ENCODE results near the gene NEU4. TPM values are rescaled to one million over a fixed set of nuclear protein-coding genes. Genes with fewer than 3 reads are reported as not detected.

The NEU4 gene
- total RNA-seq, 1 donor from 2014 or later: not detected

GRCh38 chr2:241808051-241808720 is 807 bp upstream of the NEU4 start:
- no peaks in the 10 kb centered on the region for H3K36me3 ChIP-seq (ENCODE audit: control insufficient read depth, insufficient read depth, low read length)
- DNase-seq (ENCODE audit: low read depth) (no peak), FAIRE-seq (no peak)
- no peak for TF ChIP-seq CTCF (IDR thresholded peaks at IDR 0.05; ENCODE audit: insufficient read depth, low read length, severe bottlenecking)
- H3K4me3 ChIP-seq (ENCODE audit: low read depth, low read length): no peak overlapping the region
- peaks cover 10% of the 10 kb centered on the region for H3K27me3 ChIP-seq (ENCODE audit: control insufficient read depth, insufficient read depth, low read length)

GRCh38 chr2:241809383-241810306 is 652 bp downstream of the NEU4 start:
- TF ChIP-seq CTCF (IDR thresholded peaks at IDR 0.05; ENCODE audit: insufficient read depth, low read length, severe bottlenecking): no peak
- Histone ChIP-seq H3K4me3 (ENCODE audit: low read depth, low read length) (no peak overlapping the region), H3K27me3 (ENCODE audit: control insufficient read depth, insufficient read depth, low read length) (peaks cover 3% of the 10 kb centered on the region), H3K36me3 (ENCODE audit: control insufficient read depth, insufficient read depth, low read length) (no peaks in the 10 kb centered on the region)
- DNase-seq (ENCODE audit: low read depth) (no peak), FAIRE-seq (no peak)

- DNase-seq (ENCODE audit: low read depth): no peak
- Histone ChIP-seq H3K27me3 (ENCODE audit: control insufficient read depth, insufficient read depth, low read length) (no peaks in the 10 kb centered on the region), H3K36me3 (ENCODE audit: control insufficient read depth, insufficient read depth, low read length) (no peaks in the 10 kb centered on the region), H3K4me3 (ENCODE audit: low read depth, low read length) (no peak overlapping the region)
- TF ChIP-seq CTCF (IDR thresholded peaks at IDR 0.05; ENCODE audit: insufficient read depth, low read length, severe bottlenecking): no peak
- FAIRE-seq: no peak
Observed at GRCh38 chr2:241810307-241811200, 1.6 kb downstream of the NEU4 start.

- FAIRE-seq (no peak), DNase-seq (ENCODE audit: low read depth) (no peak)
- Histone ChIP-seq H3K4me3 (ENCODE audit: low read depth, low read length) (no peak overlapping the region), H3K27me3 (ENCODE audit: control insufficient read depth, insufficient read depth, low read length) (no peaks in the 10 kb centered on the region), H3K36me3 (ENCODE audit: control insufficient read depth, insufficient read depth, low read length) (no peaks in the 10 kb centered on the region)
- TF ChIP-seq CTCF (IDR thresholded peaks at IDR 0.05; ENCODE audit: insufficient read depth, low read length, severe bottlenecking): no peak
Observed at GRCh38 chr2:241811201-241811951, 2.4 kb downstream of the NEU4 start.

All from bronchial epithelial cell (primary cell).